H9 (cell line): ENCODE measurements around the gene GOLPH3L. TPM values are rescaled to one million over a fixed set of nuclear protein-coding genes. Genes with fewer than 3 reads are reported as not detected.
A peak's percentile ranks its signal among the peaks of the same experiment; 100 is the strongest.

Source experiments
- DNase-seq: peaks from one replicate; pipeline ENCODE4 v3.0.0-alpha.2; 2017
- H2AFZ ChIP-seq: one replicate; pipeline ENCODE4 v1.6.1; 2013; ENCODE audit warnings: mild to moderate bottlenecking, low read length, control low read depth, moderate library complexity
- H2AK5ac ChIP-seq: 2 replicates; pipeline ENCODE4 v1.6.1; 2013; ENCODE audit warnings: low read length, control low read depth, mixed read lengths; ENCODE audit not compliant: insufficient read length
- H2BK120ac ChIP-seq: one replicate; pipeline ENCODE4 v1.6.1; 2013; ENCODE audit warnings: low read depth, mild to moderate bottlenecking, low read length, control low read depth, inconsistent platforms; ENCODE audit not compliant: poor library complexity, severe bottlenecking
- H2BK12ac ChIP-seq: 2 replicates; pipeline ENCODE4 v1.6.1; 2013; ENCODE audit warnings: low read length, control low read depth, mixed read lengths, low read depth; ENCODE audit not compliant: insufficient read length
- H2BK15ac ChIP-seq: 2 replicates; pipeline ENCODE4 v1.6.1; 2013; ENCODE audit warnings: low read depth, low read length, control low read depth
- H2BK20ac ChIP-seq: one replicate; pipeline ENCODE4 v1.6.1; 2013; ENCODE audit warnings: low read depth, mild to moderate bottlenecking, low read length, control low read depth, inconsistent platforms; ENCODE audit not compliant: poor library complexity, severe bottlenecking
- H2BK5ac ChIP-seq: 2 replicates; pipeline ENCODE4 v1.6.1; 2013; ENCODE audit warnings: low read length, control low read depth, mixed read lengths; ENCODE audit not compliant: insufficient read length
- H3K14ac ChIP-seq: 2 replicates; pipeline ENCODE4 v1.6.1; 2013; ENCODE audit warnings: low read length, control low read depth; ENCODE audit not compliant: insufficient read depth
- H3K18ac ChIP-seq: 2 replicates; pipeline ENCODE4 v1.6.1; 2013; ENCODE audit warnings: low read depth, mild to moderate bottlenecking, mixed read lengths, low read length, control low read depth; ENCODE audit not compliant: insufficient read length
- H3K23ac ChIP-seq: 2 replicates; pipeline ENCODE4 v1.6.1; 2013; ENCODE audit warnings: low read length, control low read depth, mixed read lengths, low read depth; ENCODE audit not compliant: insufficient read length
- H3K23me2 ChIP-seq: 2 replicates; pipeline ENCODE4 v1.6.1; 2013; ENCODE audit warnings: low read depth, mild to moderate bottlenecking, mixed read lengths, low read length, control low read depth; ENCODE audit not compliant: insufficient read length, poor library complexity, severe bottlenecking
- H3K27ac ChIP-seq: 2 replicates; pipeline ENCODE4 v1.5.1; 2013; ENCODE audit warnings: low read length, control low read depth, mixed read lengths, low read depth; ENCODE audit not compliant: insufficient read length
- H3K27me3 ChIP-seq: 2 replicates; pipeline ENCODE4 v1.6.1; 2013; ENCODE audit warnings: low read length, control low read depth, inconsistent platforms; ENCODE audit not compliant: insufficient read depth
- H3K4ac ChIP-seq: 2 replicates; pipeline ENCODE4 v1.6.1; 2013; ENCODE audit warnings: low read depth, mild to moderate bottlenecking, control low read depth, inconsistent platforms, low read length, moderate library complexity
- H3K4me1 ChIP-seq: 2 replicates; pipeline ENCODE4 v1.6.1; 2013; ENCODE audit warnings: low read length, control low read depth, inconsistent platforms; ENCODE audit not compliant: insufficient read depth
- H3K4me2 ChIP-seq: 2 replicates; pipeline ENCODE4 v1.6.1; 2013; ENCODE audit warnings: low read length, control low read depth, mixed read lengths; ENCODE audit not compliant: insufficient read length, insufficient read depth
- H3K56ac ChIP-seq: 2 replicates; pipeline ENCODE4 v1.6.1; 2013; ENCODE audit warnings: low read depth, mild to moderate bottlenecking, mixed read lengths, low read length, control low read depth; ENCODE audit not compliant: insufficient read length
- H3K79me1 ChIP-seq: 2 replicates; pipeline ENCODE4 v1.6.1; 2013; ENCODE audit warnings: low read depth, mild to moderate bottlenecking, moderate library complexity, low read length, control low read depth, inconsistent platforms; ENCODE audit not compliant: insufficient read depth, poor library complexity, severe bottlenecking
- H3K79me2 ChIP-seq: 2 replicates; pipeline ENCODE4 v1.6.1; 2013; ENCODE audit warnings: low read length, control low read depth, inconsistent platforms; ENCODE audit not compliant: insufficient read depth
- H3K9ac ChIP-seq: 2 replicates; pipeline ENCODE4 v1.6.1; 2013; ENCODE audit warnings: low read length, control low read depth, mixed read lengths; ENCODE audit not compliant: insufficient read length; ENCODE audit errors: extremely low read depth
- H3K9me3 ChIP-seq: one replicate; pipeline ENCODE4 v1.6.1; 2013; ENCODE audit warnings: low read depth, low read length, inconsistent platforms; ENCODE audit not compliant: control insufficient read depth
- H3T11ph ChIP-seq: one replicate; pipeline ENCODE4 v1.6.1; 2013; ENCODE audit warnings: mild to moderate bottlenecking, low read length, control low read depth, inconsistent platforms
- H4K20me1 ChIP-seq: one replicate; pipeline ENCODE4 v1.6.1; 2013; ENCODE audit not compliant: control insufficient read depth, insufficient read length, insufficient read depth
- H4K5ac ChIP-seq: 2 replicates; pipeline ENCODE4 v1.6.1; 2013; ENCODE audit warnings: low read depth, mild to moderate bottlenecking, mixed read lengths, low read length, control low read depth; ENCODE audit not compliant: insufficient read length
- H4K8ac ChIP-seq: replicated peaks from 2 replicates; pipeline ENCODE4 v1.6.1; 2013; ENCODE audit warnings: low read length, control low read depth, mixed read lengths, low read depth; ENCODE audit not compliant: insufficient read length
- H4K91ac ChIP-seq: 2 replicates; pipeline ENCODE4 v1.6.1; 2013; ENCODE audit warnings: low read depth, mild to moderate bottlenecking, moderate library complexity, mixed read lengths, low read length, control low read depth; ENCODE audit not compliant: insufficient read length
- H3K27ac Mint-ChIP-seq, 3 experiments: 2 replicates in 2 of 3; 3 replicates in 1 of 3; pipeline ENCODE4 v1.8.0; 2020 to 2021; ENCODE audit warnings: mixed read lengths in 3 of 3, mild to moderate bottlenecking in 1 of 3, moderate library complexity in 1 of 3
- H3K27me3 Mint-ChIP-seq: 2 replicates; pipeline ENCODE4 v1.8.0; 2021; ENCODE audit warnings: low read depth, mild to moderate bottlenecking, moderate library complexity, mixed read lengths
- H3K36me3 Mint-ChIP-seq, 3 experiments: 2 replicates in 2 of 3; 3 replicates in 1 of 3; pipeline ENCODE4 v1.8.0; 2020 to 2021; ENCODE audit warnings: low read depth in 3 of 3, mixed read lengths in 3 of 3; ENCODE audit not compliant: insufficient read depth in 1 of 3
- H3K4me1 Mint-ChIP-seq, 2 experiments: 2 replicates each; pipeline ENCODE4 v1.8.0; 2020; ENCODE audit warnings: mixed read lengths in 2 of 2
- H3K4me3 Mint-ChIP-seq, 2 experiments: 2 replicates in 1 of 2; 3 replicates in 1 of 2; pipeline ENCODE4 v1.8.0; 2020 to 2021; ENCODE audit warnings: mild to moderate bottlenecking in 2 of 2, mixed read lengths in 2 of 2, moderate library complexity in 1 of 2
- H3K9me3 Mint-ChIP-seq, 2 experiments: 2 replicates in 1 of 2; 3 replicates in 1 of 2; pipeline ENCODE4 v1.8.0; 2020; ENCODE audit warnings: mild to moderate bottlenecking in 2 of 2, mixed read lengths in 2 of 2, moderate library complexity in 1 of 2
- WGBS: extraction: QIAGEN DNeasy Blood & Tissue Kit; methylation state at CpG from one replicate; pipeline ENCODE4 v1.1.7; 2013; ENCODE audit warnings: missing lambda C conversion rate, low lambda C conversion rate, mixed read lengths; ENCODE audit not compliant: insufficient read length; ENCODE audit errors: extremely low coverage; 5-methylcytosine and 5-hydroxymethylcytosine counted together
- total RNA-seq: library from RNA; stranded (reverse); gene quantifications from 2 replicates; pipeline ENCODE4 v1.2.1, GENCODE V29; 2021
- TF ChIP-seq, protein P1 (sequence below): fragments of 200-600 bp; sonication (generic); conservative IDR thresholded peaks from 3 replicates; pipeline ENCODE4 v1.8.0; 2021; ENCODE audit warnings: antibody characterized with exemption, mild to moderate bottlenecking

GOLPH3L gene
- total RNA-seq, 1 experiment from 2014 or later: 30.5 TPM

DNA sequence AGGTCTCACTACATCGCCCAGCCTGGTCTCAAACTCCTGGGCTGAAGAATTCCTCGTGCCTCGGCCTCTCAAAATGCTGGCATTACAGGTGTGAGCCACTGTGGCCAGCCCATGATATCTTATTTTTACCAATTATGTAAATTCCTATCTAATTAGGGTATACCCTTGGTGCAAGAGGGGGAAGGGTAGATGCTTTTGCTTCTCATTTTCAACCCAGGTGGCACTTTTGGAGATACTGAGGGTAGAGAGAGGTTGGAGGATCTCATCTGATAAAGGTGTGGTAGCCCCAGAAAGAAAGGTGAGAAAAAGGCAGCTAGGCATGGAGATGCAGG, 85.0 kb downstream of the GOLPH3L start:
- H2BK120ac ChIP-seq: no peak overlapping the region
- no peak overlapping the region for H2BK15ac ChIP-seq
- no CpG with 5 or more reads among the region's 3 CpGs for WGBS
- H3K27me3 Mint-ChIP-seq: no peaks in the 10 kb centered on the region; the same call in 1 of the 2 replicates
- no peak overlapping the region for H3K18ac ChIP-seq
- H3K36me3 Mint-ChIP-seq: peaks cover 31 to 54% (median 44%) of the 10 kb centered on the region in 3 experiments; a peak in 6 of 7 replicates
- H4K91ac ChIP-seq: no peak overlapping the region
- H3K27ac ChIP-seq: peak overlapping the region; percentile 85
- H3K4me1 ChIP-seq: no peaks in the 10 kb centered on the region; the same call in 1 of the 2 replicates
- no peaks in the 10 kb centered on the region for H3K9me3 ChIP-seq
- no peak overlapping the region for H3T11ph ChIP-seq
- no peak overlapping the region for H4K8ac ChIP-seq
- no peak overlapping the region for H2BK20ac ChIP-seq
- no peak overlapping the region for H3K23ac ChIP-seq
- H3K27ac Mint-ChIP-seq: peak overlapping the region in 2 of 3 experiments; percentile 75 to 91; a peak in 5 of 7 replicates
- peaks cover 18% of the 10 kb centered on the region in 2 experiments for H3K4me1 Mint-ChIP-seq
- H2AFZ ChIP-seq: no peak overlapping the region
- H4K20me1 ChIP-seq: no peaks in the 10 kb centered on the region
- H3K9me3 Mint-ChIP-seq: no peaks in the 10 kb centered on the region
- H3K79me2 ChIP-seq: no peaks in the 10 kb centered on the region
- no peak overlapping the region for H3K4me2 ChIP-seq
- H2BK5ac ChIP-seq: no peak overlapping the region
- H2BK12ac ChIP-seq: no peak overlapping the region
- H3K4me3 Mint-ChIP-seq: no peak overlapping the region
- H2AK5ac ChIP-seq: no peak overlapping the region
- no peak overlapping the region for H3K4ac ChIP-seq
- no peak overlapping the region for H3K14ac ChIP-seq
- no peaks in the 10 kb centered on the region for H3K27me3 ChIP-seq
- no peak overlapping the region for H4K5ac ChIP-seq
- TF ChIP-seq, protein P1, sequence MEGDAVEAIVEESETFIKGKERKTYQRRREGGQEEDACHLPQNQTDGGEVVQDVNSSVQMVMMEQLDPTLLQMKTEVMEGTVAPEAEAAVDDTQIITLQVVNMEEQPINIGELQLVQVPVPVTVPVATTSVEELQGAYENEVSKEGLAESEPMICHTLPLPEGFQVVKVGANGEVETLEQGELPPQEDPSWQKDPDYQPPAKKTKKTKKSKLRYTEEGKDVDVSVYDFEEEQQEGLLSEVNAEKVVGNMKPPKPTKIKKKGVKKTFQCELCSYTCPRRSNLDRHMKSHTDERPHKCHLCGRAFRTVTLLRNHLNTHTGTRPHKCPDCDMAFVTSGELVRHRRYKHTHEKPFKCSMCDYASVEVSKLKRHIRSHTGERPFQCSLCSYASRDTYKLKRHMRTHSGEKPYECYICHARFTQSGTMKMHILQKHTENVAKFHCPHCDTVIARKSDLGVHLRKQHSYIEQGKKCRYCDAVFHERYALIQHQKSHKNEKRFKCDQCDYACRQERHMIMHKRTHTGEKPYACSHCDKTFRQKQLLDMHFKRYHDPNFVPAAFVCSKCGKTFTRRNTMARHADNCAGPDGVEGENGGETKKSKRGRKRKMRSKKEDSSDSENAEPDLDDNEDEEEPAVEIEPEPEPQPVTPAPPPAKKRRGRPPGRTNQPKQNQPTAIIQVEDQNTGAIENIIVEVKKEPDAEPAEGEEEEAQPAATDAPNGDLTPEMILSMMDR: no peak
- no peak for DNase-seq
- H3K23me2 ChIP-seq: no peaks in the 10 kb centered on the region
- H3K56ac ChIP-seq: no peak overlapping the region
- H3K79me1 ChIP-seq: no peaks in the 10 kb centered on the region
- no peak overlapping the region for H3K9ac ChIP-seq
